ENCODE results near the gene SYCP2L. TPM values are rescaled to one million over a fixed set of nuclear protein-coding genes. Genes with fewer than 3 reads are reported as not detected.
"Not testable (repeated sequence)": the region's sequence is repeated elsewhere in the genome, so short reads cannot be mapped to it uniquely, and the experiment has no call there.

Gene SYCP2L
- 1.3 TPM for total RNA-seq

DNA sequence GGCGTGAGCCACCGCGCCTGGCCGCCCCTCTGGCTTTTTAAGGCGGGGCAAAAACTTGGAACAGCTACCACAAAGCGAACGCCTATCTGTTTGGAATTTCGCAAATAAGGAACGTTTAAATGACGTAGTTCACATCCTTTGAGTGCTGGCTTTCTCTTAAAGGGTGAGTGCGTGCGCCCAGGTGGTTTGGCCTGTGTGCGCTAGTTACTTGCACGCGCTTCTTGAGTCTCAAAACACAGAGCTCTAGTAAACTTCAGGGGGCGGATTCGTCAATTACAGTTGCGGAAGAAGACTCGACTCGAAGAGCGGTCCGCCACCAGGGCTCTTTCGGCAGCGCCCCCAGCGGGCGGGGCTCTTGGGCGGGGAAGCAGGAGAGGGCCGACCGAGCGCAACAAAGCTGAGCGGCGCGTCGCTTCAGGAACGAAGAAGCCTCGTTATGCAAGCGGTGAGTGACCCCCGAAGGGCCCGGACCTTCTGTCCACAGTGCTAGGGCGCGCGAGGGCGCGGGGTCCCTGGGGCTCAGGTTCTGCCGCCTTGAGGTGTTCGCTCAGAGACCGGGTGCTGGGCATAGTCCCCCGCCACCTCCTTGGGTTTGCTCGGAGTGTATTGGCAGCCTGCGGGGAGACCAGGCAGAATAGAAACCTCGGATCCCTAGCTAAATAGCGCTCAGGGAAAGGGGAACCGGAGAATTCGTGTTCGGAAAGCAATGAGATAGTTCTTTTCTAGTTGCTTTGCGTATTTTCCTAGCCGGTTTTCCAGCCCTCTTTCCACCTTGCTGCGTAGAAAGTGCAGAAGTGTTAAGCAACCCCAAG is at the start of gene SYCP2L:
TSS of gene SYCP2L (plus strand) at position 362 of the 812 bp plus-strand sequence. CDS start at position 437, 75 bp downstream.
- peak; percentile 77 for ATAC-seq

GRCh38 chr6:10837622-10837994 is 49.2 kb upstream of the SYCP2L start:
- intact Hi-C loops (cut with DNase I) = no loop called here

More for the DNA sequence above, at the start of gene SYCP2L:
- DNase-seq (ENCODE audit: low spot score) = no peak
- intact Hi-C loops (cut with DNase I) = no loop called here

DNA sequence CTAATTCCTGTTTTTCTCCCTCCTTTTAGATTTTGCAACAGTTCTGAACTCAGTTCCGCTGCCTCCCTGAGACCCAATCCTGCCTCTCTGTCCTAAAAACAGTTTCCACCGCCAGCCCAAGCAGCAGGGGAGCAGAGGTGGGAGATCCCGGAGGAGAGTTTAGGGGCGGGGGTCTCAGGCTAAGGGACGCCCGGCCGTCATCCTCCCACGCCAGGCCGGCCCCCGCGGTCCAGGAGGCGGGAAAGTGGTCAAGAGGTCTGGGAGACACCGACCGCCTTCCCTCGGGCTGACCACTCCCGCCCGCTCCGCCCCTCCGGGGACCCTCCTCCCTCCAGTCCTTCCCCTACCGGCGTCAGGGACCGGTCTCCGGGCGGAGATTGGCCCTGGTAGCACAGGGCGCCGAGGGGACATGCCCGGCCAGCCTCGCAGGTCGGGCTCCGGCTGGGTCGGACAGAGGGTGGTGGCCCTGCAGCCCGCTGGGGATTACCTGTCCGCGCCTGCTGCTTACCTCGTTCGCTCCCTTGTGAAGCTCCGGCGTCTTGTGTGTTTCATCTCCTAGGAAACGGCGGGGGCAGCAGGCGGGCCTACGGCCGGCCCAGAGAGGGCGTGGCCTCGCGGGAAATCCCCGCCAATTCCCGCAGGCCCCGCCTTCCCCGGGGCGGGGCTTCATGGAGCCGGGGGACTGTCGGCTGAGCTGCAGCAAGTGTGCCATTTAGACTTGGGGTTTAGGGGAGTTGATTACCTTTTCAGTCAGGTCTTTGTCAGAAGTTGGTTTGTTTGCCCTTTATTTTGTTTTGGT is 48.7 kb upstream of the SYCP2L start, which contains the start of gene MAK:
TSS of gene MAK (minus strand) at position 545 of the 799 bp plus-strand sequence. CDS start 7,891 bp downstream, outside the sequence.
- intact Hi-C loops (cut with DNase I) = no loop called here
- peak; percentile 89 for DNase-seq (ENCODE audit: low spot score)

More at GRCh38 chr6:10837622-10837994, 49.2 kb upstream of the SYCP2L start:
- ATAC-seq = no peak
- no peak for DNase-seq (ENCODE audit: low spot score)

GRCh38 chr6:10838794-10839333 is 48.0 kb upstream of the SYCP2L start:
- intact Hi-C loops (cut with DNase I) = no loop called here
- no peak for DNase-seq (ENCODE audit: low spot score)
- ATAC-seq = peak; percentile 45

More for the DNA sequence above, 48.7 kb upstream of the SYCP2L start, which contains the start of gene MAK:
- ATAC-seq = peak; percentile 98

DNA sequence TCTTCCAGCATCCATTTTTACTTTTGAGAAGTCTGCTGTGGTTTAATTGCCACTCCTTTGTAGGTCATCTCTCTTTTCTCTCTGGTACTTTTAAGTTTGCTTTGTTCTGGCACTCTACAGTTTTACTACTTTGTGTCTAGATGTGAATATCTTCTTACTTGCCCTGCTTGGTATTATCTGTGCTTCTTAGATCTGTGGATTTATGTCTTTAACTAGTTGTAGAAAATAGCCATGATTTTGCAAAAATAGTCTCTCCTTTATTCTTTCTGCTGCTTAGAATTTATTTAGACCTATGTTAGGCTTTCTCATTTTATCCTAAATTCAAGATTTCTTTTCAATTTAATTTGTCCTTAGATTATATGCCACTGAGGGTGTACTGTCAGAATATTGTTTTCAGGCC is 43.3 kb upstream of the SYCP2L start:
- no peak for ATAC-seq
- DNase-seq (ENCODE audit: low spot score) = no peak
- intact Hi-C loops (cut with DNase I) = no loop called here

DNA sequence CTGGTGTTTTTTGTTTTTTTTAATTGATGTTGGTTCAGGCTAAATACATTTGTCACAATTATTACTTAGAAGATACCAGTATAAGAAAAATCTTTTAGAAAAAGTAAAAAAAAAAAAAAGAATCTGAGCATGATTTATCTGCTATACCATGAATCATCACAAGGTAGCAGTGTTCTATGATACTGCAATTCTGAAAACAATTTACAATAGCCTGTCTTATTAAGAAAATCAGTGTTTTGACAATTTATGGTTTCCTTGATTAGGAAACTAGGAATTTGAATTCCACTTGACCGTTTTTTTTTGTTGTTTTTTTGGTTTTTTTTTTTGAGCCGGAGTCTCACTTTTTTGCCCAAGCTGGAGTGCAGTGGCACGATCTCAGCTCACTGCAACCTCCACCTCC is 39.2 kb upstream of the SYCP2L start:
- DNase-seq (ENCODE audit: low spot score) (no peak), ATAC-seq (no peak)
- intact Hi-C loops (cut with DNase I) = no loop called here

DNA sequence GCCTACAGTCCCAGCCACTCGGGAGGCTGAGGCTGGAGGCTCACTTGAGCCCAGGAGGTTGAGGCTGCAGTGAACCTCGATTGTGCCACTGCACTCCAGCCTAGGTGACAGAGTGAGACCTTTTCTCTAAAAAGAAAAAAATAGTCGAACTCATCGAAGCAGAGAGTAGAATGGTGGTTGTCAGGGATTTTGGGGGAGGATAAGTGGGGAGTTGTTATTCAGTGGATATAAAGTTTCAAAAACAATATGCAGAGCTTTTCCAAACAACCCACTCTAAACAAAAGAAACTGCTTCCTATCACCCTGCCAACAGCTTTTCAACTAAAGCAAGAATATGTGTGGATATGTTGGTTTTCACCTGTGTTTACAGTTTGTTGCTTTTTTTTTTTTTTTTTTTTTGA is 37.0 kb upstream of the SYCP2L start:
- DNase-seq (ENCODE audit: low spot score) (no peak), ATAC-seq (no peak)
- intact Hi-C loops (cut with DNase I) = no loop called here

DNA sequence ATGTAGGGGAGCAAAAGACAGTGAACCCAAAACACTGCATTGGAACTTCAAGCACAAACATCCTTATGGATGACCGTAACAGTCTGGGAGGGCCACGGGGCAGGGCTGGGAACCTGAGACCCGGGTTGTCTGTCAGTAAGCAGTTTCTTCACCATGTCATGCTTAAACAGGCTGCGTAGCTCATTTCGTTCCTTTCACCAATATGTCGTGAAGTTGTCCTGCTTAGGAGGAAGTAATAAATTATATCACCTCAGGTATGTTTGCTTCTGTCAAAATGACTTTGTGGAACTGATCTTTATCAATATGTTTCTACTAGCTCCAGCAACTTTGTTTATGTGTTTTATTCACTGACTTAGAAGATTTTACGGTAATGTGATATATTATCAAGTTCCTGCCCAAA is 36.1 kb upstream of the SYCP2L start:
- DNase-seq (ENCODE audit: low spot score) = no peak
- intact Hi-C loops (cut with DNase I) = no loop called here
- ATAC-seq = no peak

- intact Hi-C loops (cut with DNase I) = no loop called here
- DNase-seq (ENCODE audit: low spot score) = no peak
- ATAC-seq = peak; percentile 55
Measured at GRCh38 chr6:10852361-10852960, 34.4 kb upstream of the SYCP2L start.

DNA sequence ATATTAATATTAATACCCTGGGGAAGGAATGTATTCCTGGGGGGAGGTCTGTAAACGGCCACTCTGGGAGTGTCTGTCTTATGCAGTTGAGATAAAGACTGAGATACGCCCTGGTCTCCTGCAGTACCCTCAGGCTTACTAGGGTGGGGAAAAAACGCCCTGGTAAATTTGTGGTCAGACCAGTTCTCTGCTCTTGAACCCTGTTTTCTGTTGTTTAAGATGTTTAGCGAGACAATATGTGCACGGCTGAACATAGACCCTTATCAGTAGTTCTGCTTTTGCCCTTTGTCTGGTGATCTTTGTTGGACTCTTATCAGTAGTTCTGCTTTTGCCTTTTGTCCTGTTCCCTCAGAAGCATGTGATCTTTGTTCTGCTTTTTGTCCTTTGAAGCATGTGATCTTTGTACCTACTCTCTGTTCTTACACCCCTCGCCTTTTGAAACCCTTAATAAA is 33.0 kb upstream of the SYCP2L start:
- DNase-seq (ENCODE audit: low spot score); intact Hi-C loops (cut with DNase I); ATAC-seq: not testable (repeated sequence)

- no peak for ATAC-seq
- intact Hi-C loops (cut with DNase I) = no loop called here
- DNase-seq (ENCODE audit: low spot score) = no peak
Measured at GRCh38 chr6:10854922-10855632, 31.8 kb upstream of the SYCP2L start.

GRCh38 chr6:10857259-10857658 is 29.6 kb upstream of the SYCP2L start:
- ATAC-seq (no peak), DNase-seq (ENCODE audit: low spot score) (no peak)
- intact Hi-C loops (cut with DNase I) = no loop called here

GRCh38 chr6:10861086-10861485 is 25.8 kb upstream of the SYCP2L start:
- no peak for DNase-seq (ENCODE audit: low spot score)
- ATAC-seq = no peak
- intact Hi-C loops (cut with DNase I) = no loop called here

DNA sequence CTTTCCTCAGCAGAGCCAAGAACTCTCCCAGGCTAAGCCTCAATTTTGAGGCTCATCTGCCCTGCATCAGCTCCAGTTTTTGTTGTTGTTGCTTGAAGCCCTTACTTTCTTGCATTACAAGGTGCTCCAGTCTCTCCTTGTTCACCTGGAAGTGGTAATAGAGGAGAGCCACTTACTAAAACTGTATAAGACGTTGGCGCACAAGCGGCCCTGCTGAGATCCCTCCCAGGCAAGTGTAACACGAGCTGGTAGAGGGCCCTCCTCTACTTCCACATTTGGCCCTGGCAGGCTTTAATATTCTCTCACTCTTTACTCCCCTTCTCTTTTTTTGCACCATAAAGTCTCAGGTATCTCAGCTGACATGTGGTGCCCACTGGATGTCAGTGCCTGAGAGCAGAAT is 24.5 kb upstream of the SYCP2L start:
- intact Hi-C loops (cut with DNase I) = no loop called here
- DNase-seq (ENCODE audit: low spot score) (no peak), ATAC-seq (no peak)

DNA sequence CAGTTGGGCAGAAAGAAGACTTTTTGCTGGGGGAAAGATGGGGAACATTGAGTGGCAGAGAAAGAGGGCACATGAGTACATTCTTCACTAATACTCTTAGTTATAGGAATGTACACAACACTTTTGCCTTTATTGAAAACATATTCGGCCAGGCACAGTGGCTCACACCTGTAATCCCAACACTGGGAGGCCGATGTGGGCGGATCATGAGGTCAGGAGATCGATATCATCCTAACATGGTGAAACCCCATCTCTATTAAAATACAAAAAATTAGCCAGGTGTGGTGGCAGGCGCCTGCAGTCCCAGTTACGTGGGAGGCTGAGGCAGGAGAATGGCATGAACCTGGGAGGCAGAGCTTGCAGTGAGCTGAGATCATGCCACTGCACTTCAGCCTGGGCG is 23.8 kb upstream of the SYCP2L start:
- DNase-seq (ENCODE audit: low spot score); intact Hi-C loops (cut with DNase I); ATAC-seq: not testable (repeated sequence)

- intact Hi-C loops (cut with DNase I); DNase-seq (ENCODE audit: low spot score); ATAC-seq: not testable (repeated sequence)
Measured at GRCh38 chr6:10866709-10867108, 20.1 kb upstream of the SYCP2L start.

GRCh38 chr6:10867952-10868351 is 18.9 kb upstream of the SYCP2L start:
- DNase-seq (ENCODE audit: low spot score) = no peak
- intact Hi-C loops (cut with DNase I) = no loop called here
- no peak for ATAC-seq

DNA sequence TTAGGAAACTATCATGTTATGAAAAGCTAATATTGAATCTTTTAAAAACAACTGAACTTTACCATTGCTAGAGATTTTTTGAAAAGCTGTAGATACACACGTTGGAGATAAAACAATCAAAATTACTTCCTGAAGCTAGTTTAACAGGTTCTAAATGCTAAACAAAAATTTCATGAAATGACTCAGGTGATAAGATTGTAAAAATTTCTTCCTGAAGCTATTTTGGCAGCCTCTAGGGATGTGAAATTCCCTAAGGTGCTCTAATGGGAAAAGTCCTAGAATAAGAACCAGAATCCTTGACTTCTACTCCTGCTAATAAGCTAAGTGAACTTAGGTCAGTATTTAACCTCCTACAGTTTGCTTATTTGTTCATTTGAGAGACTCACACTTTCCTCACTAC is 13.5 kb upstream of the SYCP2L start:
- DNase-seq (ENCODE audit: low spot score) (no peak), ATAC-seq (no peak)
- intact Hi-C loops (cut with DNase I) = no loop called here

DNA sequence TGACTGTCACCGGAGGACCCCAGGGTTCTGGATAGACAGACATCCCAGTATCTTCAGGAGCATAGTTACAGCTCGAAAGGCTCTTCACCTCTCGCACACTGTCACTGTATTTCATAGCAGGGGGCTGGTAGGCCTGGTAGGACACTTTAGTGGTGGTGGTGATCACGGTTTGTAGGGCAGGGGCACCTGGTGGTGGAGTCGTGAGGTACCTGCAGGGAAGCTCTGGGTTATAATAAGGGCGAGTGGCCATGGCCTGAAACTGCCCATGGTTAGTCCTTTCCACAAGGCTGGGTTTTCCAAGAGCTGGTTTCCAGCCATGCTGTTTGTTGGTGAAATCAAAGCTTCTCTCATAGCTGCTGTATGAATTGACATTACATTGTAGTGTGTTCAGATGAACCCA is 12.6 kb upstream of the SYCP2L start:
- DNase-seq (ENCODE audit: low spot score) (no peak), ATAC-seq (no peak)
- intact Hi-C loops (cut with DNase I) = no loop called here
